CD14-positive monocyte (primary cell): ENCODE data around the gene UBE2J2. TPM values are rescaled to one million over a fixed set of nuclear protein-coding genes. Genes with fewer than 3 reads are reported as not detected.

Source experiments
- DNase-seq, 3 donors: peaks; one replicate each; pipeline ENCODE4 v3.0.0-alpha.2; 2011 to 2022
- H2AFZ ChIP-seq: 2 replicates; pipeline ENCODE4 v1.6.0; 2012; ENCODE audit warnings: mild to moderate bottlenecking, low read depth, low read length, inconsistent platforms; ENCODE audit not compliant: insufficient read depth, poor library complexity, severe bottlenecking
- H3K27ac ChIP-seq, 2 donors: 1 replicate in 1 of 2; 2 replicates in 1 of 2; pipeline ENCODE4 v1.5.1; 2012 to 2013; ENCODE audit warnings: low read length in 2 of 2, control low read depth in 1 of 2, inconsistent platforms in 1 of 2, low read depth in 1 of 2, mild to moderate bottlenecking in 1 of 2
- H3K27me3 ChIP-seq, 2 donors: one replicate each; pipeline versions ENCODE4 v1.6.0 to v1.6.1; 2011 to 2013; ENCODE audit warnings: low read length in 2 of 2; ENCODE audit not compliant: control insufficient read depth in 2 of 2, insufficient read depth in 2 of 2
- H3K36me3 ChIP-seq, 2 donors: replicated peaks in 1 of 2; 1 replicate in 1 of 2; 2 replicates in 1 of 2; pipeline versions ENCODE4 v1.5.1 to v1.6.1; 2012 to 2013; ENCODE audit warnings: low read length in 2 of 2, control low read depth in 1 of 2, inconsistent platforms in 1 of 2, mild to moderate bottlenecking in 1 of 2; ENCODE audit not compliant: insufficient read depth in 2 of 2, control insufficient read depth in 1 of 2
- H3K4me1 ChIP-seq, 2 donors: 1 replicate in 1 of 2; 2 replicates in 1 of 2; pipeline versions ENCODE4 v1.5.1 to v1.6.1; 2012 to 2013; ENCODE audit warnings: low read length in 2 of 2, control low read depth in 1 of 2, inconsistent platforms in 1 of 2, mild to moderate bottlenecking in 1 of 2, moderate library complexity in 1 of 2; ENCODE audit not compliant: insufficient read depth in 2 of 2, control insufficient read depth in 1 of 2
- H3K4me2 ChIP-seq: replicated peaks from 2 replicates; pipeline ENCODE3; 2012; ENCODE audit warnings: low read length, moderate library complexity, mild to moderate bottlenecking; ENCODE audit not compliant: poor library complexity, severe bottlenecking; ENCODE audit errors: extremely low read depth
- H3K4me3 ChIP-seq, 3 experiments: fragments of 200-600 bp in 1 of 3; sonication (generic) in 1 of 3; replicated peaks in 1 of 3; 1 replicate in 2 of 3; 2 replicates in 1 of 3; pipeline ENCODE4 v1.5.1; 2011 to 2013; ENCODE audit warnings: low read length in 3 of 3, mild to moderate bottlenecking in 3 of 3, control low read depth in 2 of 3, low read depth in 2 of 3, inconsistent platforms in 1 of 3, moderate library complexity in 1 of 3
- H3K79me2 ChIP-seq: 2 replicates; pipeline ENCODE4 v1.6.0; 2012; ENCODE audit warnings: mild to moderate bottlenecking, control low read depth, inconsistent platforms, low read length, moderate library complexity; ENCODE audit not compliant: insufficient read depth
- H3K9ac ChIP-seq: 2 replicates; pipeline ENCODE4 v1.6.0; 2017; ENCODE audit warnings: low read length, mild to moderate bottlenecking; ENCODE audit not compliant: insufficient read depth, poor library complexity, severe bottlenecking
- H3K9me3 ChIP-seq, 2 donors: replicated peaks in 1 of 2; 1 replicate in 1 of 2; 2 replicates in 1 of 2; pipeline versions ENCODE4 v1.5.1 to v1.6.1; 2012 to 2013; ENCODE audit warnings: low read length in 2 of 2, control low read depth in 1 of 2; ENCODE audit not compliant: control insufficient read depth in 1 of 2, insufficient read depth in 1 of 2
- H4K20me1 ChIP-seq: 2 replicates; pipeline ENCODE4 v1.6.0; 2012; ENCODE audit warnings: mild to moderate bottlenecking, low read length, control low read depth, moderate library complexity; ENCODE audit not compliant: insufficient read depth
- H3K27ac Mint-ChIP-seq, 7 donors: one replicate each; pipeline ENCODE4 v1.8.0; 2020; ENCODE audit warnings: mild to moderate bottlenecking in 7 of 7, mixed read lengths in 7 of 7, moderate library complexity in 6 of 7, inconsistent platforms in 2 of 7
- H3K27me3 Mint-ChIP-seq, 3 donors: one replicate each; pipeline ENCODE4 v1.8.0; 2021 to 2022; ENCODE audit warnings: low read depth in 3 of 3, mild to moderate bottlenecking in 3 of 3, mixed read lengths in 3 of 3, moderate library complexity in 3 of 3, inconsistent platforms in 1 of 3
- H3K36me3 Mint-ChIP-seq, 2 donors: one replicate each; pipeline ENCODE4 v1.8.0; 2020; ENCODE audit warnings: mixed read lengths in 2 of 2, inconsistent platforms in 1 of 2, mild to moderate bottlenecking in 1 of 2
- H3K4me1 Mint-ChIP-seq: one replicate; pipeline ENCODE4 v1.8.0; 2020; ENCODE audit warnings: mild to moderate bottlenecking, mixed read lengths
- H3K4me3 Mint-ChIP-seq, 2 donors: one replicate each; pipeline ENCODE4 v1.8.0; 2020; ENCODE audit warnings: mild to moderate bottlenecking in 2 of 2, mixed read lengths in 2 of 2, moderate library complexity in 1 of 2
- H3K9me3 Mint-ChIP-seq, 7 donors: one replicate each; pipeline ENCODE4 v1.8.0; 2020 to 2022; ENCODE audit warnings: mixed read lengths in 7 of 7, mild to moderate bottlenecking in 6 of 7, moderate library complexity in 6 of 7, inconsistent platforms in 2 of 7
- CTCF ChIP-seq: fragments of 200-600 bp; IDR thresholded peaks from one replicate; pipeline ENCODE4 v1.8.0; 2022; ENCODE audit warnings: antibody characterized with exemption, mild to moderate bottlenecking
- WGBS: methylation state at CpG from one replicate; pipeline ENCODE4 v1.1.5; 2013; ENCODE audit warnings: missing lambda C conversion rate; ENCODE audit not compliant: insufficient coverage; 5-methylcytosine and 5-hydroxymethylcytosine counted together
- intact Hi-C, 2 donors: fragments of 100-400 bp; cut with micrococcal nuclease; formaldehyde crosslinking; loops; one replicate each; pipeline versions ENCODE4 v1.15.0 to v1.15.1; 2023
- polyA plus RNA-seq, 3 donors: library from polyadenylated mRNA; depleted of rRNA in 1 of 3; unstranded in 2 of 3; stranded (reverse) in 1 of 3; fragments of 300-500 nt in 2 of 3; fragments of >200 nt in 1 of 3; fragmentation: Illumina TruSeq in 2 of 3; gene quantifications; 1 replicate in 2 of 3; 2 replicates in 1 of 3; pipeline ENCODE4 v1.2.3, GENCODE V29; 2012 to 2021

UBE2J2 gene
- polyA plus RNA-seq, 3 donors, result 36.5 to 83.2 (median 72.1) TPM

GRCh38 chr1:1292851-1293250 is 19.2 kb upstream of the UBE2J2 start:
- DNase-seq, result no peak

GRCh38 chr1:1292442-1292779 is 18.8 kb upstream of the UBE2J2 start:
- Histone ChIP-seq H3K9ac (no peak overlapping the region), H3K36me3 (peaks cover 17 to 33% of the 10 kb centered on the region in 2 donors), H2AFZ (no peak overlapping the region), H3K79me2 (no peaks in the 10 kb centered on the region), H3K27ac (no peak overlapping the region), H3K4me2 (no peak overlapping the region), H3K9me3 (no peaks in the 10 kb centered on the region), H3K4me1 (no peaks in the 10 kb centered on the region), H4K20me1 (no peaks in the 10 kb centered on the region), H3K27me3 (no peaks in the 10 kb centered on the region), H3K4me3 (no peak overlapping the region)
- H3K9me3 Mint-ChIP-seq, result peaks cover 0 to 10% (median 0%) of the 10 kb centered on the region in 7 donors
- peaks cover 2 to 14% of the 10 kb centered on the region in 2 donors for H3K36me3 Mint-ChIP-seq
- no peak overlapping the region for H3K4me3 Mint-ChIP-seq
- intact Hi-C loops, result loop anchor here in 1 of 2 donors (5.0 kb wide), 1 partner anchor 170 kb away; no protein-coding TSS in a partner anchor
- no peak overlapping the region for H3K27ac Mint-ChIP-seq
- H3K4me1 Mint-ChIP-seq, result no peaks in the 10 kb centered on the region
- no peak for TF ChIP-seq CTCF
- H3K27me3 Mint-ChIP-seq, result peaks cover 0 to 1% (median 0%) of the 10 kb centered on the region in 3 donors
- DNase-seq, result no peak
- 94% methylated on average over 9 of the region's 9 CpGs for whole genome bisulfite sequencing

More at GRCh38 chr1:1292851-1293250, 19.2 kb upstream of the UBE2J2 start:
- Mint-ChIP-seq H3K9me3 (peaks cover 0 to 10% (median 0%) of the 10 kb centered on the region in 7 donors), H3K27me3 (peaks cover 0 to 1% (median 0%) of the 10 kb centered on the region in 3 donors), H3K27ac (no peak overlapping the region), H3K4me1 (no peaks in the 10 kb centered on the region), H3K36me3 (peaks cover 2 to 14% of the 10 kb centered on the region in 2 donors), H3K4me3 (no peak overlapping the region)
- no peak overlapping the region for H2AFZ ChIP-seq
- peaks cover 19 to 37% of the 10 kb centered on the region in 2 donors for H3K36me3 ChIP-seq
- no peaks in the 10 kb centered on the region for H3K79me2 ChIP-seq
- H3K27ac ChIP-seq, result no peak overlapping the region
- no peaks in the 10 kb centered on the region for H3K27me3 ChIP-seq
- no peak overlapping the region for H3K9ac ChIP-seq
- 99% methylated on average over 18 of the region's 18 CpGs for WGBS
- intact Hi-C loops, result loop anchor here in 1 of 2 donors (5.0 kb wide), 1 partner anchor 171 kb away; no protein-coding TSS in a partner anchor
- no peaks in the 10 kb centered on the region for H3K9me3 ChIP-seq
- H4K20me1 ChIP-seq, result no peaks in the 10 kb centered on the region
- no peaks in the 10 kb centered on the region for H3K4me1 ChIP-seq
- H3K4me2 ChIP-seq, result no peak overlapping the region
- H3K4me3 ChIP-seq, result no peak overlapping the region
- no peak for TF ChIP-seq CTCF
